DND-41 (cell line): ENCODE measurements around the gene CCRL2.

ENCODE experiments used
- CTCF ChIP-seq: IDR thresholded peaks from 2 replicates; pipeline ENCODE4 v1.5.1; 2012; ENCODE audit warnings: borderline replicate concordance, low read length, moderate library complexity, mild to moderate bottlenecking; ENCODE audit not compliant: poor library complexity, severe bottlenecking; ENCODE audit errors: extremely low read depth
- EZH2 ChIP-seq: IDR thresholded peaks from 3 replicates; pipeline ENCODE4 v1.6.1; 2012; ENCODE audit warnings: borderline replicate concordance, low read depth, mild to moderate bottlenecking, moderate library complexity, low read length, inconsistent platforms; ENCODE audit not compliant: severe bottlenecking

GRCh38 chr3:46448721-46449120 lies 41.7 kb downstream of the CCRL2 start:
- TF ChIP-seq EZH2 (no peak), CTCF (no peak)
